ENCODE measurements around the gene PRKCA. TPM values are rescaled to one million over a fixed set of nuclear protein-coding genes. Genes with fewer than 3 reads are reported as not detected.

Gene PRKCA
- total RNA-seq, 6 experiments from 2014 or later, result 81.2 to 106 (median 92.9) TPM

- Mint-ChIP-seq H3K36me3 (ENCODE audit: low read depth) (peaks cover 9% of the 10 kb centered on the region; the same call in 1 of the 2 replicates), H3K27me3 (ENCODE audit: insufficient read depth) (peaks cover 3% of the 10 kb centered on the region), H3K27ac (peak overlapping the region; percentile 63), H3K4me1 (ENCODE audit: low read depth) (peaks cover 36% of the 10 kb centered on the region), H3K4me3 (peak overlapping the region; percentile 3; the same call in 1 of the 2 replicates), H3K9me3 (no peaks in the 10 kb centered on the region)
- no peak for TF ChIP-seq CTCF (IDR thresholded peaks at IDR 0.05)
- peak; percentile 24 for DNase-seq
Observed at GRCh38 chr17:66602659-66603384, 300.4 kb downstream of the PRKCA start.

- Mint-ChIP-seq H3K27me3 (ENCODE audit: insufficient read depth) (peaks cover 3% of the 10 kb centered on the region), H3K4me1 (ENCODE audit: low read depth) (peaks cover 36% of the 10 kb centered on the region), H3K4me3 (no peak overlapping the region), H3K36me3 (ENCODE audit: low read depth) (peaks cover 25% of the 10 kb centered on the region), H3K27ac (no peak overlapping the region), H3K9me3 (no peaks in the 10 kb centered on the region)
- DNase-seq, result no peak
- TF ChIP-seq CTCF (IDR thresholded peaks at IDR 0.05), result no peak
Observed at GRCh38 chr17:66604376-66604775, 302.0 kb downstream of the PRKCA start.

- no peak for DNase-seq
Observed at GRCh38 chr17:66605541-66605940, 303.1 kb downstream of the PRKCA start.

GRCh38 chr17:66610361-66611133, 308.1 kb downstream of the PRKCA start:
- no peak for TF ChIP-seq CTCF (IDR thresholded peaks at IDR 0.05)
- Mint-ChIP-seq H3K9me3 (peaks cover 16% of the 10 kb centered on the region), H3K27me3 (ENCODE audit: insufficient read depth) (peaks cover 6% of the 10 kb centered on the region), H3K36me3 (ENCODE audit: low read depth) (peaks cover 42% of the 10 kb centered on the region), H3K4me3 (no peak overlapping the region), H3K4me1 (ENCODE audit: low read depth) (peaks cover 29% of the 10 kb centered on the region), H3K27ac (peak overlapping the region; percentile 27; the same call in 1 of the 2 replicates)
- DNase-seq, result no peak

More at GRCh38 chr17:66605541-66605940, 303.1 kb downstream of the PRKCA start:
- H3K4me3 Mint-ChIP-seq, result no peak overlapping the region
- no peak overlapping the region for H3K27ac Mint-ChIP-seq
- H3K9me3 Mint-ChIP-seq, result peaks cover 8% of the 10 kb centered on the region
- H3K4me1 Mint-ChIP-seq (ENCODE audit: low read depth), result peaks cover 43% of the 10 kb centered on the region
- no peak for TF ChIP-seq CTCF (IDR thresholded peaks at IDR 0.05)
- H3K36me3 Mint-ChIP-seq (ENCODE audit: low read depth), result peaks cover 37% of the 10 kb centered on the region
- peaks cover 6% of the 10 kb centered on the region for H3K27me3 Mint-ChIP-seq (ENCODE audit: insufficient read depth)

GRCh38 chr17:66611397-66611796, 309.0 kb downstream of the PRKCA start:
- no peak for TF ChIP-seq CTCF (IDR thresholded peaks at IDR 0.05)
- H3K4me1 Mint-ChIP-seq (ENCODE audit: low read depth), result peaks cover 22% of the 10 kb centered on the region
- no peak overlapping the region for H3K4me3 Mint-ChIP-seq
- H3K27me3 Mint-ChIP-seq (ENCODE audit: insufficient read depth), result peaks cover 4% of the 10 kb centered on the region
- DNase-seq, result no peak
- H3K36me3 Mint-ChIP-seq (ENCODE audit: low read depth), result peaks cover 42% of the 10 kb centered on the region
- no peak overlapping the region for H3K27ac Mint-ChIP-seq
- H3K9me3 Mint-ChIP-seq, result peaks cover 16% of the 10 kb centered on the region

Data from HFFc6 (cell line).